CD4-positive, alpha-beta T cell (primary cell): ENCODE measurements around the gene SLAMF1. TPM values are rescaled to one million over a fixed set of nuclear protein-coding genes. Genes with fewer than 3 reads are reported as not detected.
A peak's percentile ranks its signal among the peaks of the same experiment; 100 is the strongest.

ENCODE experiments used
- ATAC-seq: fragments of 200-7000 bp; cut with Tn5 transposase; one replicate; pipeline ENCODE4 v1.10.0; 2022; ENCODE audit warnings: mild to moderate bottlenecking; ENCODE audit not compliant: poor library complexity
- CTCF ChIA-PET: fragments of 350-600 bp; sonication (Branson Sonifier 250); formaldehyde crosslinking; loops from one replicate; lab custom pipeline; 2021; ENCODE audit warnings: antibody characterized with exemption, inconsistent platforms; lab: Charles Lee
- POLR2A ChIA-PET: fragments of 350-600 bp; sonication (Branson Sonifier 250); formaldehyde crosslinking; loops from one replicate; lab custom pipeline; 2021; ENCODE audit warnings: antibody characterized with exemption, inconsistent platforms; lab: Charles Lee
- DNase-seq, 14 experiments: peaks; one replicate each; pipeline ENCODE4 v3.0.0-alpha.2; 2013 to 2020; ENCODE audit warnings: mixed read lengths in 2 of 14
- H3K27ac ChIP-seq, 2 donors: one replicate each; pipeline versions ENCODE4 v1.5.1 to v1.7.0; 2013; ENCODE audit warnings: low read length in 2 of 2, low read depth in 1 of 2, mild to moderate bottlenecking in 1 of 2
- H3K27me3 ChIP-seq, 2 experiments: 1 replicate in 1 of 2; 2 replicates in 1 of 2; pipeline versions ENCODE4 v1.6.1 to v1.7.0; 2013; ENCODE audit warnings: low read length in 2 of 2, control low read depth in 1 of 2, mild to moderate bottlenecking in 1 of 2, moderate library complexity in 1 of 2; ENCODE audit not compliant: insufficient read depth in 2 of 2, control insufficient read depth in 1 of 2
- H3K36me3 ChIP-seq: one replicate; pipeline ENCODE4 v1.6.1; 2013; ENCODE audit warnings: low read length, control low read depth; ENCODE audit not compliant: insufficient read depth
- H3K4me1 ChIP-seq: one replicate; pipeline ENCODE4 v1.6.1; 2013; ENCODE audit warnings: low read length, control low read depth; ENCODE audit not compliant: insufficient read depth
- H3K4me3 ChIP-seq: one replicate; pipeline ENCODE4 v1.5.1; 2013; ENCODE audit warnings: mild to moderate bottlenecking, low read length, moderate library complexity
- H3K9me3 ChIP-seq, 2 experiments: 1 replicate in 1 of 2; 2 replicates in 1 of 2; pipeline versions ENCODE4 v1.6.1 to v1.7.0; 2013; ENCODE audit warnings: low read length in 2 of 2, mild to moderate bottlenecking in 2 of 2, control low read depth in 1 of 2, moderate library complexity in 1 of 2; ENCODE audit not compliant: control insufficient read depth in 1 of 2, insufficient read depth in 1 of 2
- H3K27ac Mint-ChIP-seq: one replicate; pipeline ENCODE4 v1.8.0; 2020; ENCODE audit warnings: mixed read lengths
- H3K27me3 Mint-ChIP-seq: one replicate; pipeline ENCODE4 v1.8.0; 2021; ENCODE audit warnings: mixed read lengths
- H3K36me3 Mint-ChIP-seq: one replicate; pipeline ENCODE4 v1.8.0; 2021; ENCODE audit warnings: low read depth, mixed read lengths
- H3K4me1 Mint-ChIP-seq: one replicate; pipeline ENCODE4 v1.8.0; 2021; ENCODE audit warnings: low read depth, mixed read lengths
- H3K4me3 Mint-ChIP-seq: one replicate; pipeline ENCODE4 v1.8.0; 2020; ENCODE audit warnings: mild to moderate bottlenecking, mixed read lengths
- H3K9me3 Mint-ChIP-seq: one replicate; pipeline ENCODE4 v1.8.0; 2020; ENCODE audit warnings: mixed read lengths
- CTCF ChIP-seq: fragments of 200-600 bp; IDR thresholded peaks from one replicate; pipeline ENCODE4 v1.8.0; 2022; ENCODE audit warnings: antibody characterized with exemption, mild to moderate bottlenecking
- intact Hi-C, 2 experiments: fragments of 100-400 bp; cut with DNase I in 1 of 2; cut with micrococcal nuclease in 1 of 2; formaldehyde crosslinking; loops; one replicate each; pipeline versions ENCODE4 v1.15.1 to v1.9.0; 2023 to 2025; cut with DNase I, micrococcal nuclease
- total RNA-seq, 174 experiments: library from RNA in 2 of 174; stranded (reverse) in 2 of 174; gene quantifications; one replicate each; pipeline ENCODE4 v1.2.3 and lab custom pipeline; 2021 to 2026

Gene SLAMF1
- total RNA-seq, 2 experiments from 2014 or later, result 39.4 to 39.8 TPM

DNA sequence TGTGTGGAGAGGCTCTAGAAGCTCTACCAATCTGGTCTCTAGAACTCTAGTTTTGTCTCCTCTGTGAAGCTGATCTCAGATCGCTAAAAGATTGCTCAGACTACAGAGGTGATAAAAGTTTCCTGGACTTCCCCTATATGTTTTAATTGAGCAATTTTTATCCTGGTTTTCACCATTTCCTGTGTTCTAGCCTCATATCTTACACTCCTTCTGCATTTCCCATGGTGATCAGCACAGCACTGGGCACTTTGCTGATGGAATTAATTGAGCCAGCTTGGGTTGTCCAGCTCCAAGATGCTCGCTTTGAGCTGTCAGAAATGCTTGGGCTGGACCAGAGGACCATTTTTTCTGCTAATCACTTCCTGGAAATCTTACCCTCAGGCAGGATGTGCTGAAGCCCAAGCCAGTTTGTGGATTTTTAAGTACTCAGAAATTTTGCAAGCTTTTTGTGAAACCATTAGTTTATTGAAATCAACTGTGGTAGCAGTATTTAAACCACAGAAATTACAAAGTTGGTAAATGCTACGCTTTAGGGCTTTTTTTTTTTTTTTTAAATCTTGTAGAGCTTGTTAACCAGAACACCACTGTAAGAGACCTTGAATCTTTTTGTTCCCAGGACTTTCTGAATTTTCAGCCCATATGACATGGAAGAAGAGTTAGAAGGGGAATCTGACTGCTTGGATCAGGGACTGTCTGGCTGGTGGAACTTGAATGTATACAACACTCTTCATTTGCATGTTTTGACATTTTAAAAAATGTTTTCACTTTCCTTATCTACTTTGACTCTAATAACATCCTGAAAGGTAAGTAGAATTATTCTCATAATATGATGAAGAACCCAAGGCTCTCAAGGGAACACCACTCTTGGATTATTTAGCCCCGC, 36.4 kb upstream of the SLAMF1 start:
- no peak for TF ChIP-seq CTCF
- peak overlapping the region; percentile 80 for H3K27ac Mint-ChIP-seq
- peaks cover 80% of the 10 kb centered on the region for H3K36me3 ChIP-seq
- no peaks in the 10 kb centered on the region for H3K9me3 Mint-ChIP-seq
- H3K27me3 Mint-ChIP-seq, result no peaks in the 10 kb centered on the region
- no peaks in the 10 kb centered on the region for H3K27me3 ChIP-seq
- DNase-seq (peak in 3 of 14 experiments; percentile 63 to 73 (median 64)), ATAC-seq (peak; percentile 8)
- H3K4me3 Mint-ChIP-seq, result peak overlapping the region; percentile 70
- H3K4me3 ChIP-seq, result peak overlapping the region; percentile 9
- intact Hi-C loops, result loop anchor here in 1 of 2 experiments (5.0 kb wide), 1 partner anchor 44 kb away; no protein-coding TSS in a partner anchor
- H3K4me1 Mint-ChIP-seq, result peaks cover 72% of the 10 kb centered on the region
- H3K9me3 ChIP-seq, result no peaks in the 10 kb centered on the region
- peak overlapping the region; percentile 49 to 79 for H3K27ac ChIP-seq
- CTCF ChIA-PET, result interaction anchor here (0.9 to 5.2 kb wide), 10 partner anchors 8 to 269 kb away, joined by 3 to 56 read pairs (median 4); partner anchors contain the start of gene ITLN2
- peaks cover 99% of the 10 kb centered on the region for H3K36me3 Mint-ChIP-seq
- POLR2A ChIA-PET, result interaction anchor here (0.6 to 6.2 kb wide), 14 partner anchors 8 to 160 kb away, joined by 3 to 49 read pairs (median 5); partner anchors contain the start of genes CD48, LY9 and SLAMF6
- peaks cover 56% of the 10 kb centered on the region for H3K4me1 ChIP-seq

GRCh38 chr1:160681891-160682140, 35.0 kb upstream of the SLAMF1 start:
- ATAC-seq (peak; percentile 36), DNase-seq (no peak)
- Mint-ChIP-seq H3K4me1 (peaks cover 57% of the 10 kb centered on the region), H3K27ac (peak overlapping the region; percentile 80), H3K27me3 (no peaks in the 10 kb centered on the region), H3K36me3 (peaks cover 99% of the 10 kb centered on the region), H3K4me3 (no peak overlapping the region), H3K9me3 (no peaks in the 10 kb centered on the region)
- Histone ChIP-seq H3K4me3 (no peak overlapping the region), H3K4me1 (peaks cover 56% of the 10 kb centered on the region), H3K9me3 (no peaks in the 10 kb centered on the region), H3K36me3 (peaks cover 85% of the 10 kb centered on the region), H3K27ac (peak overlapping the region; percentile 43 to 53), H3K27me3 (no peaks in the 10 kb centered on the region)
- CTCF ChIA-PET, result interaction anchor here (0.7 to 5.2 kb wide), 30 partner anchors 9 to 309 kb away, joined by 3 to 56 read pairs (median 4); partner anchors contain the start of genes CD48, ITLN2 and LY9
- intact Hi-C loops, result loop anchor here (1.0 to 5.0 kb wide), 9 partner anchors 30 to 269 kb away; no protein-coding TSS in a partner anchor
- TF ChIP-seq CTCF, result no peak
- POLR2A ChIA-PET, result interaction anchor here (0.9 to 6.2 kb wide), 9 partner anchors 10 to 153 kb away, joined by 3 to 49 read pairs (median 4); partner anchors contain the start of gene CD48

DNA sequence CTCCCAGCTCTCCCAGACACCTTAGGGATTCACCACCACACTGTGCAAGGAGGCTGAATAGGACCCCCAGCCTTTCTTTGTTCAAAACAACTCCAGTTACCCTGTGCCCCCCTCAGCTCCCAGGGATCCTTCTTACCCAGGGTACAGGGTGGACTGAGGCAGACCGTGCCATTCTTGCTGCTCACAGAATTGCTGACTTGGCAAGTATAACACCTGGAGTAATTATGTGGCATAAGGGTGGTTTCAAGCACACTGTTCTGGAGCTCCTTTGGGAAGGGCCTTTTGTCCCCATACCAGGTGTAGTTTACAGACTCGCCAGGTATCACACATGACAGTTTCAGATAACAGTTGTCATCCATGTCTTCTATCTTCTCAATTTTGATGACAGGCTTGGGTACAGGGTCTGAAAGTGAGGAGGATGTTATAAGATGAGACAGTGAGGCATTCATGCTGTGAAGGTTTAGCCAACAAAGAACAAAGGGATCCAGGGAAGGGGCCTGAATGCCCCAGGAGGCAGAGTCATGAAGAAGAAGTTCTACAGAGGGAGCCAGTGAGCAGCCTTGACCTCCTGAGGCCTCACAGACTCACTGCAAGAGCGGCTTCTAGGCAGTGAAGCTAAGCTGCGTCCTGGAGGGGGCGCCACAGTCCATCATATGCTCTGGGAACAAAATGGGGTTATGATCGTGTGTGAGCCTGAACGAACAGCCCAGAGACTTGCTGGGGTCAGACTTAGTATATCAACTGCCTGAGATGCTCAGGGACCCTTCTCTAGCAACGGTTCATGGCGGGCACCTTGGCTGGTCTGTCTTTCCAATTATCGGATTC, 34.4 kb upstream of the SLAMF1 start:
- intact Hi-C loops, result loop anchor here (1.0 to 5.0 kb wide), 9 partner anchors 31 to 270 kb away; no protein-coding TSS in a partner anchor
- Histone ChIP-seq H3K27me3 (no peaks in the 10 kb centered on the region), H3K9me3 (no peaks in the 10 kb centered on the region), H3K27ac (peak overlapping the region; percentile 43 to 53), H3K4me3 (no peak overlapping the region), H3K4me1 (peaks cover 56% of the 10 kb centered on the region), H3K36me3 (peaks cover 85% of the 10 kb centered on the region)
- peak overlapping the region; percentile 80 for H3K27ac Mint-ChIP-seq
- H3K4me1 Mint-ChIP-seq, result peaks cover 52% of the 10 kb centered on the region
- H3K27me3 Mint-ChIP-seq, result no peaks in the 10 kb centered on the region
- ATAC-seq, result peak; percentile 93
- H3K36me3 Mint-ChIP-seq, result peaks cover 95% of the 10 kb centered on the region
- peak; percentile 83 to 95 (median 88) for DNase-seq
- peak overlapping the region; percentile 2 for H3K4me3 Mint-ChIP-seq
- H3K9me3 Mint-ChIP-seq, result no peaks in the 10 kb centered on the region
- ChIA-PET POLR2A (interaction anchor here (0.6 to 6.2 kb wide), 11 partner anchors 9 to 154 kb away, joined by 3 to 49 read pairs (median 4); partner anchors contain the start of gene CD48), CTCF (interaction anchor here (0.7 to 5.2 kb wide), 34 partner anchors 9 to 309 kb away, joined by 3 to 56 read pairs (median 4); partner anchors contain the start of genes CD48, ITLN2, LY9 and SLAMF6)
- TF ChIP-seq CTCF, result peak; percentile 82
